Common myeloid progenitor, CD34-positive (primary cell): ENCODE measurements around the gene LINGO3. TPM values are rescaled to one million over a fixed set of nuclear protein-coding genes. Genes with fewer than 3 reads are reported as not detected.

Source experiments
- CTCF ChIA-PET: fragments of 350-600 bp; sonication (Branson Sonifier 250); formaldehyde crosslinking; loops from one replicate; lab custom pipeline; 2021; ENCODE audit warnings: antibody characterized with exemption; lab: Charles Lee
- POLR2A ChIA-PET: fragments of 350-600 bp; sonication (Branson Sonifier 250); formaldehyde crosslinking; loops from one replicate; lab custom pipeline; 2021; ENCODE audit warnings: antibody characterized with exemption; lab: Charles Lee
- DNase-seq, 3 donors: peaks; one replicate each; pipeline versions ENCODE4 v3.0.0 to v3.0.0-alpha.2; 2013
- H3K27ac ChIP-seq, 2 experiments: 1 replicate in 1 of 2; 2 replicates in 1 of 2; pipeline ENCODE4 v1.7.0; 2013; ENCODE audit warnings: inconsistent platforms in 2 of 2, low read length in 2 of 2, mild to moderate bottlenecking in 2 of 2, low read depth in 1 of 2, moderate library complexity in 1 of 2; ENCODE audit not compliant: severe bottlenecking in 2 of 2, insufficient read depth in 1 of 2, poor library complexity in 1 of 2
- H3K27me3 ChIP-seq, 5 experiments: replicated peaks in 2 of 5; 1 replicate in 3 of 5; 2 replicates in 2 of 5; pipeline versions ENCODE4 v1.6.1 to v1.7.0; 2013; ENCODE audit warnings: low read length in 4 of 5, mild to moderate bottlenecking in 2 of 5, moderate library complexity in 2 of 5, inconsistent platforms in 1 of 5; ENCODE audit not compliant: insufficient read depth in 5 of 5, control insufficient read depth in 4 of 5
- H3K36me3 ChIP-seq, 4 experiments: 1 replicate in 2 of 4; 2 replicates in 2 of 4; pipeline versions ENCODE4 v1.6.1 to v1.7.0; 2013; ENCODE audit warnings: low read length in 3 of 4, control low read depth in 1 of 4, mild to moderate bottlenecking in 1 of 4; ENCODE audit not compliant: control insufficient read depth in 4 of 4, insufficient read depth in 4 of 4
- H3K4me1 ChIP-seq, 4 experiments: 1 replicate in 3 of 4; 2 replicates in 1 of 4; pipeline versions ENCODE4 v1.6.1 to v1.7.1; 2013; ENCODE audit warnings: low read length in 3 of 4, mild to moderate bottlenecking in 3 of 4, control low read depth in 1 of 4, inconsistent platforms in 1 of 4, moderate library complexity in 1 of 4; ENCODE audit not compliant: control insufficient read depth in 4 of 4, insufficient read depth in 4 of 4; ENCODE audit errors: control extremely low read depth in 1 of 4
- H3K4me3 ChIP-seq, 7 experiments: 1 replicate in 4 of 7; 2 replicates in 3 of 7; pipeline versions ENCODE4 v1.5.1 to v1.7.0; 2013; ENCODE audit warnings: mild to moderate bottlenecking in 7 of 7, low read length in 6 of 7, moderate library complexity in 6 of 7, inconsistent platforms in 2 of 7, low read depth in 2 of 7, control low read depth in 1 of 7; ENCODE audit not compliant: insufficient read depth in 4 of 7, control insufficient read depth in 1 of 7; ENCODE audit errors: extremely low read depth in 1 of 7
- H3K9me3 ChIP-seq, 5 experiments: 1 replicate in 4 of 5; 2 replicates in 1 of 5; pipeline versions ENCODE4 v1.6.1 to v1.7.1; 2013; ENCODE audit warnings: low read length in 4 of 5, mild to moderate bottlenecking in 2 of 5, inconsistent platforms in 1 of 5, low read depth in 1 of 5, moderate library complexity in 1 of 5; ENCODE audit not compliant: control insufficient read depth in 4 of 5, insufficient read depth in 2 of 5; ENCODE audit errors: control extremely low read depth in 1 of 5
- WGBS: methylation state at CpG from one replicate; pipeline ENCODE4 v1.1.5; 2013; ENCODE audit not compliant: insufficient coverage; 5-methylcytosine and 5-hydroxymethylcytosine counted together
- polyA plus RNA-seq: library from polyadenylated mRNA; unstranded; fragments of 120-200 nt; gene quantifications from one replicate; pipeline ENCODE4 v1.2.1, GENCODE V29; 2013

LINGO3 gene, protein sequence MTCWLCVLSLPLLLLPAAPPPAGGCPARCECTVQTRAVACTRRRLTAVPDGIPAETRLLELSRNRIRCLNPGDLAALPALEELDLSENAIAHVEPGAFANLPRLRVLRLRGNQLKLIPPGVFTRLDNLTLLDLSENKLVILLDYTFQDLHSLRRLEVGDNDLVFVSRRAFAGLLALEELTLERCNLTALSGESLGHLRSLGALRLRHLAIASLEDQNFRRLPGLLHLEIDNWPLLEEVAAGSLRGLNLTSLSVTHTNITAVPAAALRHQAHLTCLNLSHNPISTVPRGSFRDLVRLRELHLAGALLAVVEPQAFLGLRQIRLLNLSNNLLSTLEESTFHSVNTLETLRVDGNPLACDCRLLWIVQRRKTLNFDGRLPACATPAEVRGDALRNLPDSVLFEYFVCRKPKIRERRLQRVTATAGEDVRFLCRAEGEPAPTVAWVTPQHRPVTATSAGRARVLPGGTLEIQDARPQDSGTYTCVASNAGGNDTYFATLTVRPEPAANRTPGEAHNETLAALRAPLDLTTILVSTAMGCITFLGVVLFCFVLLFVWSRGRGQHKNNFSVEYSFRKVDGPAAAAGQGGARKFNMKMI
- polyA plus RNA-seq: 10.8 TPM

- H3K4me1 ChIP-seq: peaks cover 0 to 37% (median 23%) of the 10 kb centered on the region in 4 experiments
- no peaks in the 10 kb centered on the region for H3K36me3 ChIP-seq
- peak within 1 kb of the TSS in 3 of 7 experiments; percentile 39 to 50 (median 48) for H3K4me3 ChIP-seq
- H3K27ac ChIP-seq: no peak within 1 kb of the TSS
- ChIA-PET POLR2A (interaction anchor here (1.0 kb wide), 1 partner anchor 11 kb away, joined by 3 read pairs; no protein-coding TSS in a partner anchor), CTCF (interaction anchor here (1.0 to 1.9 kb wide), 2 partner anchors 11 to 23 kb away, joined by 3 to 5 read pairs; no protein-coding TSS in a partner anchor)
- WGBS: 6% methylated on average over 33 of the region's 63 CpGs
- H3K27me3 ChIP-seq: peaks cover 0 to 65% (median 35%) of the 10 kb centered on the region in 5 experiments
- peak in 1 of 3 donors; percentile 33 for DNase-seq
- H3K9me3 ChIP-seq: no peaks in the 10 kb centered on the region
Observed at GRCh38 chr19:2308114-2308556, at the start of gene LINGO3. Gene LINGO3, minus strand, starts transcription at chr19:2308154. Its CDS starts 16,378 bp downstream, at chr19:2291776.

- Histone ChIP-seq H3K4me3 (no peak overlapping the region), H3K4me1 (peaks cover 0 to 15% (median 3%) of the 10 kb centered on the region in 4 experiments), H3K9me3 (no peaks in the 10 kb centered on the region), H3K27ac (no peak overlapping the region), H3K27me3 (peaks cover 0 to 6% (median 0%) of the 10 kb centered on the region in 5 experiments), H3K36me3 (peaks cover 2 to 45% (median 19%) of the 10 kb centered on the region in 4 experiments)
- DNase-seq: no peak
- ChIA-PET CTCF (interaction anchor here (0.9 to 1.2 kb wide), 2 partner anchors 10 to 37 kb away, joined by 4 read pairs; no protein-coding TSS in a partner anchor), POLR2A (no interaction called here)
- WGBS: 93% methylated on average over 21 of the region's 21 CpGs
Observed at GRCh38 chr19:2356036-2356646, 48.2 kb upstream of the LINGO3 start.

DNA sequence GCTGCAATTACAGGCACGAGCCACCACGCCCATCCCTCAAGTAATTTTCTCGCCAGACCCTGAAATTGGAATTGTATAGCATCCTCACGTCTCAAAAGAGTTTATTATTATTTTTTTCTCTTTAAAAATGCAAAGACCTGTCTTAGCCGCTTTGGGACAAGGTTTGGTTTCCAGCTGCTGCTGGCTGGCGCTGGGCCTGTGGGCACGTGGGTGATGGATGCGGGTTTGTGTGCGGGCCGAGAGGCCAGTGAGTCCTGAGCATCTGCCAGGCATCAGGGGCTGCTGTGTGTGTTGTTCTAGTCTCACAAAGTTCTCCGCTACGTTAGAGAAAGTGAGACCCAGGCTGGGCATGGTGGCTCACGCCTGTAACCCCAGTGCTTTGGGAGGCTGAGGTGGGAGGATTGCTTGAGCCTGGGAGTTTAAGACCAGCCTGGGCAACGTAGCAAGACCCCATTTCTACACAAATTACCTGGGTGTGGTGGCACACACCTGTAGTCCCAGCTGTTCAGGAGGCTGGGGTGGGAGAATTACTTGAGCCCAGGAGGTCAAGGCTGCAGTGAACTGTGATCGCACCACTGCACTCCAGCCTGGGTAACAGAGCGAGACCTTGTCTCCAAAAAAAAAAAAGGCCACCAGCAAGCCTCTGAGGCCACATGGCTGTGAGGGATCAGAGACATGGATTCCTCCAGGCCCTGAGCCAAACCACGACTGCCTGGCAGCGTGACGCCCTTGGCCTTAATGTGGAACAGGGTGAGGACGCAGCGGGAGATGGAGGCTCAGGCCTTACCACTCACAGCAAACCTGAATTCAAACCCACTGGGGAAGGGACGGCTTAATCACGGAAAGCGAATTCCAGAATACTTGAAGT lies 47.4 kb upstream of the LINGO3 start:
- Histone ChIP-seq H3K27me3 (peaks cover 0 to 3% (median 0%) of the 10 kb centered on the region in 5 experiments), H3K9me3 (no peaks in the 10 kb centered on the region), H3K4me3 (no peak overlapping the region), H3K27ac (no peak overlapping the region), H3K36me3 (peaks cover 4 to 52% (median 22%) of the 10 kb centered on the region in 4 experiments), H3K4me1 (peaks cover 0 to 10% (median 2%) of the 10 kb centered on the region in 4 experiments)
- POLR2A ChIA-PET: interaction anchor here (0.6 kb wide), 1 partner anchor 14 kb away, joined by 4 read pairs; no protein-coding TSS in a partner anchor
- peak in 1 of 3 donors; percentile 44 for DNase-seq
- CTCF ChIA-PET: interaction anchor here (0.9 to 1.2 kb wide), 2 partner anchors 9 to 38 kb away, joined by 4 read pairs; no protein-coding TSS in a partner anchor
- WGBS: 81% methylated on average over 21 of the region's 24 CpGs

DNA sequence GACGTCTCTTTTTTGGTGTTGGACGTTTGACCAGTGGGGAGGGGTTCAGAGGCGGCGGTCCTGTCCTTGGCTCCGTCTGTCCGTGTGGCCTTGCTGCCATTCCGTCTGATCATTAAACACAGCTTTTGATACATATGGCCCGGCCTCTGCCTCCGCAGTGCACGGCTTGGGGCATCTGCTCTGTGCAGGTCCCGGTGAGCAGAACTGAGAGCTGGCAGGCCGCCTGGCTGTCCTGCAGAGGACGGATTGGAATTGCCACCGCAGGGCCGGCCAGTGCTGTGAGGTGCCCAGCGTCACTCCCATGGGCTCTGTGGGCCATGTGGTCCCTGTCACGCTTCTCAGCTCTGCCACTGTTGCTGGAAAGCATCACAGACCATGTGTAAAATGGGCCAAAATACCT lies 46.7 kb upstream of the LINGO3 start:
- peaks cover 11 to 60% (median 26%) of the 10 kb centered on the region in 4 experiments for H3K36me3 ChIP-seq
- POLR2A ChIA-PET: interaction anchor here (0.6 kb wide), 1 partner anchor 15 kb away, joined by 4 read pairs; no protein-coding TSS in a partner anchor
- DNase-seq: no peak
- no peaks in the 10 kb centered on the region for H3K9me3 ChIP-seq
- CTCF ChIA-PET: no interaction called here
- peaks cover 0 to under 1% (median 0%) of the 10 kb centered on the region in 5 experiments for H3K27me3 ChIP-seq
- 98% methylated on average over 12 of the region's 17 CpGs for WGBS
- H3K4me3 ChIP-seq: no peak overlapping the region
- H3K4me1 ChIP-seq: peaks cover 0 to 5% (median 0%) of the 10 kb centered on the region in 4 experiments
- H3K27ac ChIP-seq: no peak overlapping the region

- peaks cover 11 to 62% (median 26%) of the 10 kb centered on the region in 4 experiments for H3K36me3 ChIP-seq
- POLR2A ChIA-PET: no interaction called here
- no peaks in the 10 kb centered on the region for H3K27me3 ChIP-seq
- no peak for DNase-seq
- peaks cover 0 to 4% (median 0%) of the 10 kb centered on the region in 4 experiments for H3K4me1 ChIP-seq
- H3K4me3 ChIP-seq: no peak overlapping the region
- no peak overlapping the region for H3K27ac ChIP-seq
- WGBS: 94% methylated on average over 34 of the region's 34 CpGs
- H3K9me3 ChIP-seq: no peaks in the 10 kb centered on the region
- CTCF ChIA-PET: interaction anchor here (1.0 to 1.1 kb wide), 2 partner anchors 8 to 26 kb away, joined by 3 to 4 read pairs; no protein-coding TSS in a partner anchor
Observed at GRCh38 chr19:2353887-2354592, 46.1 kb upstream of the LINGO3 start.
